Measurements from ENCODE around the gene TSPEAR. TPM values are rescaled to one million over a fixed set of nuclear protein-coding genes. Genes with fewer than 3 reads are reported as not detected.

Gene TSPEAR
- total RNA-seq, 2 experiments from 2014 or later: not detected

DNA sequence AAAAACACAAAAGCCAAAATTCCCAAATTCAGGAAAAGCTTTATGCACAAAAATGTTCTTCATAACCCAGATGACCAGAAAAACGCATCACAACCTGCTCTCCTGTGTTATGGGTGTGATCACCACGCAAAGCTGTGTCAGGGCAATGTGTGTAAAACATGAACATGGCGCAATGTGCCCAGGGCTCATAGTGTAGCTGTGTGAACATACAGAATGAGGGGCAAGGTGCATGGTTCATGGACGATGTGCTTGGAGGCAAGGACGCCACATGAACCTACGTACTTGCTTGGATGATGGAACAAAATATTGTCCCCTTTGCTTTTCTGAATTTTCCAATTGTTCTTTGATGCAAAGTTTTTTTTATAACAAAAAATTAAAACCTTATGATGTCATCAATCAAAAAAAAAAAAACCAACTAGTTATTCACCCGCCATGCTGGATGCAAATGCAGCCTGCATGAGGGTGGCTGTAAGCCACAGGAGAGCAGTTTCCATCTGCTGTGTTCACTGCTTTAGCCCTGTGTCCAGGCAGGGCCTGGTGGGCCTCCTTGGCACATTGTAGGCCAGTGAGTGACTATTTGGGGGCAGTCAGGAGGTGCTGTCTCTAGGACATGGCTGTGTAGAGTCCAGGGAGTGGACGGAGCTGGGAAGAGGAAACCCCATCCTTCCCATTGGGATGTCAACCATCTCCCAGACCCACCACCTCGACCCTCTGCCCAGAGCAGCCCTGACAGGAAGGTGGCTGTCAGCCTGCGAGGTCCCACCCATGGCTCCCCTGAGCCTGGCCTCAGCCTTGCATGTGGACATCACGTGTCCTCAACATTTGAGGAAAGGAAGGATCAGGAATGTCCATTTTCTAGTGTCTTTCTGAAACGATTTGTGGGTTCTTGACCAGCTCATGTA is 185.0 kb downstream of the TSPEAR start:
- ChIA-PET CTCF (interaction anchor here (1.2 kb wide), 1 partner anchor 16 kb away, joined by 3 read pairs; no protein-coding TSS in a partner anchor), POLR2A (no interaction called here)
- H3K27ac Mint-ChIP-seq: no peak overlapping the region
- no peak for DNase-seq
- ATAC-seq: no peak
- TF ChIP-seq, protein P1, sequence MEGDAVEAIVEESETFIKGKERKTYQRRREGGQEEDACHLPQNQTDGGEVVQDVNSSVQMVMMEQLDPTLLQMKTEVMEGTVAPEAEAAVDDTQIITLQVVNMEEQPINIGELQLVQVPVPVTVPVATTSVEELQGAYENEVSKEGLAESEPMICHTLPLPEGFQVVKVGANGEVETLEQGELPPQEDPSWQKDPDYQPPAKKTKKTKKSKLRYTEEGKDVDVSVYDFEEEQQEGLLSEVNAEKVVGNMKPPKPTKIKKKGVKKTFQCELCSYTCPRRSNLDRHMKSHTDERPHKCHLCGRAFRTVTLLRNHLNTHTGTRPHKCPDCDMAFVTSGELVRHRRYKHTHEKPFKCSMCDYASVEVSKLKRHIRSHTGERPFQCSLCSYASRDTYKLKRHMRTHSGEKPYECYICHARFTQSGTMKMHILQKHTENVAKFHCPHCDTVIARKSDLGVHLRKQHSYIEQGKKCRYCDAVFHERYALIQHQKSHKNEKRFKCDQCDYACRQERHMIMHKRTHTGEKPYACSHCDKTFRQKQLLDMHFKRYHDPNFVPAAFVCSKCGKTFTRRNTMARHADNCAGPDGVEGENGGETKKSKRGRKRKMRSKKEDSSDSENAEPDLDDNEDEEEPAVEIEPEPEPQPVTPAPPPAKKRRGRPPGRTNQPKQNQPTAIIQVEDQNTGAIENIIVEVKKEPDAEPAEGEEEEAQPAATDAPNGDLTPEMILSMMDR (IDR thresholded peaks at IDR 0.05): no peak
- no peak overlapping the region for H3K4me3 Mint-ChIP-seq
- no peaks in the 10 kb centered on the region for H3K9me3 Mint-ChIP-seq
- intact Hi-C loops (cut with micrococcal nuclease): no loop called here
- no peaks in the 10 kb centered on the region for H3K27me3 Mint-ChIP-seq
- no peaks in the 10 kb centered on the region for H3K36me3 Mint-ChIP-seq (ENCODE audit: low read depth)
- H3K4me1 Mint-ChIP-seq (ENCODE audit: low read depth): no peaks in the 10 kb centered on the region

DNA sequence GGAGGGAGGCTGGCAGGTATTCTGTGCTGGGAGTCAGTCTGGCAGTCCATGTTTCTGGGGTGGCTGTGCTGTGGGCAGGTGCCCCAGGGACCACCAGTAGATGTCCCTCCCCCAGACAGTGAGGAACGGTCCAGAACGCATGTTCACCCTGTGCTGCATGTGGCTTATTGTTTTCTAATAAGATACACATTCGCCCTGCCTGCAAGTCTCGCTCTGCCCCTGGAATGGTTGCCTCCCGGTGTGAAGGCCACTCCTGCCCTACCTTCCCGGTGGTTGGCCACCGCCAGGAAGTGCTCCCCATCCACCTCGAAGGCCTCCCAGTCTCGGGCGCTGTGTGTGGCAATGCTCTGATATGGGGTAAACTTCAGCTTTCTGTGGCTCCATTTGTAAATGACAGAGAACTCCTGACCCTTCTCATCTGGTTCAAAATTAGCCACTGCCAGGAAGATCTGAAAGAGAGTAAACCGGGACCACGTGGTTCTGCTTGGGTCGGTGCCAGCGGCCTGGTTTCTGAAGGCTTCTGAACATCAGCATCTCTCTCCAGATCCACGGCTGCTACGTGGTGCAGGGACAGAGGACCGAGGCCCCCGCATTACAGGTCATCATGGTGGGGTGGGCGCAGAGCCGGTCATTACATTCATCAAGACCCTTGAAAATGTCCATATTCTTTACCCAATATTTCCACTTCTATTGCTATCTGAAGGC is 185.8 kb downstream of the TSPEAR start:
- H3K27ac Mint-ChIP-seq: no peak overlapping the region
- TF ChIP-seq, protein P1 (IDR thresholded peaks at IDR 0.05): no peak
- no peak for DNase-seq
- no peak overlapping the region for H3K4me3 Mint-ChIP-seq
- intact Hi-C loops (cut with micrococcal nuclease): no loop called here
- no peaks in the 10 kb centered on the region for H3K4me1 Mint-ChIP-seq (ENCODE audit: low read depth)
- POLR2A ChIA-PET: no interaction called here
- no peaks in the 10 kb centered on the region for H3K27me3 Mint-ChIP-seq
- CTCF ChIA-PET: no interaction called here
- no peaks in the 10 kb centered on the region for H3K36me3 Mint-ChIP-seq (ENCODE audit: low read depth)
- no peak for ATAC-seq
- no peaks in the 10 kb centered on the region for H3K9me3 Mint-ChIP-seq

DNA sequence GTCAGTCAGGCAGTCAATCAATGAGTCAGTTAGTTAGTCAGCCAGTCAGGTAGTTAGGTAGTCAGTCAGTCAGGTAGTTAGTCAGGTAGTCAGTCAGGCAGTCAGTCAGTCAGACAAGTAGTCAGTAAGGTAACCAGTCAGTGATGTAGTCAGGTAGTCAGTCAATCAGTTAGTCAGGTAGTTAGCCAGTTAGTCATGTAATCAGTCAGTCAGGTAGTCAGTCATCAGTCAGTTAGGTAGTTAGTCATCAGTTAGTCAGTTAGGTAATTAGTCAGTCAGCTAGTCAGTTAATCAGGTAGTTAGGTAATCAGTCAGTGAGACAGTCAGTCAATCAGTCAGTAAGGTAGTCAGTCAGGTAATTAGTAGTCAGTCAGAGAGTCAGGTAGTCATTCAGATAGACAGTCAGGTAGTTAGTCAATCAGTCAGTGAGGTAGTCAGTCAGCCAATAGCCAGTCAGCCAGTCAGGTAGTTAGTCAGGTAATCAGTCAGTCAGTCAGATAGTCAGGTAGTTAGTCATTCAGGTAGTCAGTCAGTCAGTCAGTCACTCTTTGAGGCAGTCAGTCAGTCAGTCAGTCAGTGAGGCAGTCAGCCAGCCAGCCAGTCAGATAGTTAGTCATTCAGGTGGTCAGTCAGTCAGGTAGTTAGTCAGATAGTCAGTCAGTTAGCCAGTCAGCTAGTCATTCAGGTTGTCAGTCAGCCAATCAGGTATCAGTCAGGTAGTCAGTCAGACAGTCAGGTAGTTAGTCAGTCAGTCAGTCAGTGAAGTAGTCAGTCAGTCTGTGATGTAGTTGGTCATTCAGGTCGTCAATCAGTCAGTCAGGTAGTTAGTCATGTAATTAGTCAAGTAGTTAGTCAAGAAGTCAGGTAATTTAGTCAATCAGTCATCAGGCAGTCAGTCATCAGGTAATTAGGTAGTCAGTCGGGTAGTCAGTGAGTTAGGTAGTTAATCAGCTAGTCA is 186.7 kb downstream of the TSPEAR start:
- Mint-ChIP-seq H3K9me3 (no peaks in the 10 kb centered on the region), H3K4me1 (ENCODE audit: low read depth) (no peaks in the 10 kb centered on the region), H3K36me3 (ENCODE audit: low read depth) (no peaks in the 10 kb centered on the region), H3K4me3 (no peak overlapping the region), H3K27ac (no peak overlapping the region), H3K27me3 (no peaks in the 10 kb centered on the region)
- intact Hi-C loops (cut with micrococcal nuclease): no loop called here
- CTCF ChIA-PET: no interaction called here
- ATAC-seq: no peak
- no peak for DNase-seq
- POLR2A ChIA-PET: interaction anchor here (0.7 kb wide), 1 partner anchor 214 kb away, joined by 3 read pairs; no protein-coding TSS in a partner anchor
- TF ChIP-seq, protein P1 (IDR thresholded peaks at IDR 0.05): no peak

DNA sequence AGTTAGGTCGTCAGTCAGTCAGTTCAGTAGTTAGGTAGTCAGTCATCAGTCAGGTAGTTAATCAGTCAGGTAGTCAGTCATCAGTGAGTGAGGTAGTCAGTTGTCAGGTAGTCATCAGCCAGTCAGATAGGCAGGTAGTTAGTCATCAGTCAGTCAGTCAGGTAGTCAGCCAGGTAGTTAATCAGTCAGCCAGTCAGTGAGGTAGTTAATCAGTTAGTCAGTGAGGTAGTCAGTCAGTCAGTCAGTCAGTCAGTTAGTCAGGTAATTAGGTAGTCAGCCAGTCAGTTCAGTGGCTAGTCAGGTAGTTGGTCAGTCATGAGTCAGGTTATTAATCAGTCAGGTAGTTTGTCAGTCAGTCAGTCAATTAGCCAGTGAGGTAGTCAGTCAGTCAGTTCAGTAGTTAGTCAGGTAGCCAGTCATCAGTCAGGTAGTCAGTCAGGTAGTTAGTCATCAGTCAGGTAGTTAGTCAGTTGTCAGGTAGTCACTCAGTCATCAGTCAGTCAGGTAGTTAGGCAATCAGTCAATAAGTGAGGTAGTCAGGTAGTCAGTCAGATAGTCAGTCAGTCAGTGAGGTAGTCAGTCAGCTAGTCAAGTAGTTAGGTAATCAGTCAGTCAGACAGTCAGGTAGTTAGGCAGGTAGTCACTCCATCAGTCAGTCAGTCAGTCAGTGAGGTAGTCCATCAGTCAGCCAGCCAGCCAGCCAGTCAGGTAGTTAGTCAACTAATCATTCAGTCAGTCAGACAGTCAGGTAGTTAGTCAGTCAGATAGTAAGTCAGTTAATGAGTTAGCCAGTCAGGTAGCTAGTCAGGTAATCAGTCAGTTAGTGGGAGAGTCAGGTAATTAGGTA is 187.6 kb downstream of the TSPEAR start:
- H3K9me3 Mint-ChIP-seq: no peaks in the 10 kb centered on the region
- ATAC-seq (no peak), DNase-seq (no peak)
- H3K27me3 Mint-ChIP-seq: no peaks in the 10 kb centered on the region
- H3K36me3 Mint-ChIP-seq (ENCODE audit: low read depth): no peaks in the 10 kb centered on the region
- POLR2A ChIA-PET: no interaction called here
- no peak overlapping the region for H3K27ac Mint-ChIP-seq
- CTCF ChIA-PET: no interaction called here
- intact Hi-C loops (cut with micrococcal nuclease): no loop called here
- H3K4me1 Mint-ChIP-seq (ENCODE audit: low read depth): no peaks in the 10 kb centered on the region
- TF ChIP-seq, protein P1 (IDR thresholded peaks at IDR 0.05): no peak
- H3K4me3 Mint-ChIP-seq: no peak overlapping the region
